HG03159 (cell line): ENCODE data around the gene THPO.

ENCODE experiments used
- ATAC-seq: cut with Tn5 transposase; IDR thresholded peaks from one replicate; pipeline ENCODE4 v1.9.1; 2021; ENCODE audit warnings: mild to moderate bottlenecking, moderate library complexity; ENCODE audit not compliant: unreplicated experiment

Gene THPO

GRCh38 chr3:184335661-184336546 is 42.1 kb downstream of the THPO start:
- peak; percentile 83 for ATAC-seq

- ATAC-seq = peak; percentile 5
Observed at GRCh38 chr3:184335291-184335660, 42.7 kb downstream of the THPO start.

- no peak for ATAC-seq
Observed at GRCh38 chr3:184334470-184335158, 43.4 kb downstream of the THPO start.

- no peak for ATAC-seq
Observed at GRCh38 chr3:184333700-184334099, 44.3 kb downstream of the THPO start.

GRCh38 chr3:184333190-184333589 is 44.8 kb downstream of the THPO start:
- no peak for ATAC-seq

GRCh38 chr3:184332370-184333090 is 45.5 kb downstream of the THPO start:
- no peak for ATAC-seq

GRCh38 chr3:184328516-184328915 is 49.5 kb downstream of the THPO start:
- no peak for ATAC-seq

GRCh38 chr3:184327171-184327570 is 50.8 kb downstream of the THPO start:
- no peak for ATAC-seq

GRCh38 chr3:184325715-184326369 is 52.2 kb downstream of the THPO start:
- ATAC-seq = no peak

- no peak for ATAC-seq
Observed at GRCh38 chr3:184325269-184325668, 52.7 kb downstream of the THPO start.

GRCh38 chr3:184323696-184324095 is 54.3 kb downstream of the THPO start:
- no peak for ATAC-seq

GRCh38 chr3:184322731-184323487 is 55.1 kb downstream of the THPO start:
- ATAC-seq = no peak
